Testis (tissue), 2 donors: ENCODE data around the gene RBMX.

ENCODE experiments used
- POLR2A ChIP-seq: fragments of 450-650 bp; IDR thresholded peaks from one replicate; pipeline ENCODE4 v1.6.1; 2017; ENCODE audit warnings: antibody characterized with exemption, mild to moderate bottlenecking, moderate library complexity
- TF ChIP-seq, protein P1 (sequence below), 3 experiments: fragments of 450-650 bp in 2 of 3; fragments of 200-600 bp in 1 of 3; sonication (generic) in 1 of 3; IDR thresholded peaks; one replicate each; pipeline ENCODE4 v1.5.1; 2016 to 2019; ENCODE audit warnings: antibody characterized with exemption in 3 of 3, mild to moderate bottlenecking in 2 of 3, moderate library complexity in 1 of 3

DNA sequence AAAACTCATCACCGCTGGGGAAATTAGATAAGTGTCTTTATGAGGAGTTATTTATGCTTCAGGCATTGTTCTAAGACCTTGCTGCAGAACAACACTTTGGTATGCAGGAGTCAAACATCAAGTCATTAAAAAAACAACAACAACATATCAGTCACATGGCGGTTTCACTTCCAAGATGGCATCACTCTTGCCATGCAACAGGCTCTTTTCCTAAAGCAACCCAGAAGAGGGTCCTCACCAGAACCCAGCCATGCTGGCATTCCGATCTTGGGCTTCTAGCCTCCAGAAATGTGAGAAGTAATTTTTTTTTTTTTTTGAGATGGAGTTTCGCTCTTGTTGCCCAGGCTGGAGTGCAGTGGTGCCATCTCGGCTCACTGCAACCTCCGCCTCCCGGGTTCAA is 8.7 kb upstream of the RBMX start:
- TF ChIP-seq, protein P1, sequence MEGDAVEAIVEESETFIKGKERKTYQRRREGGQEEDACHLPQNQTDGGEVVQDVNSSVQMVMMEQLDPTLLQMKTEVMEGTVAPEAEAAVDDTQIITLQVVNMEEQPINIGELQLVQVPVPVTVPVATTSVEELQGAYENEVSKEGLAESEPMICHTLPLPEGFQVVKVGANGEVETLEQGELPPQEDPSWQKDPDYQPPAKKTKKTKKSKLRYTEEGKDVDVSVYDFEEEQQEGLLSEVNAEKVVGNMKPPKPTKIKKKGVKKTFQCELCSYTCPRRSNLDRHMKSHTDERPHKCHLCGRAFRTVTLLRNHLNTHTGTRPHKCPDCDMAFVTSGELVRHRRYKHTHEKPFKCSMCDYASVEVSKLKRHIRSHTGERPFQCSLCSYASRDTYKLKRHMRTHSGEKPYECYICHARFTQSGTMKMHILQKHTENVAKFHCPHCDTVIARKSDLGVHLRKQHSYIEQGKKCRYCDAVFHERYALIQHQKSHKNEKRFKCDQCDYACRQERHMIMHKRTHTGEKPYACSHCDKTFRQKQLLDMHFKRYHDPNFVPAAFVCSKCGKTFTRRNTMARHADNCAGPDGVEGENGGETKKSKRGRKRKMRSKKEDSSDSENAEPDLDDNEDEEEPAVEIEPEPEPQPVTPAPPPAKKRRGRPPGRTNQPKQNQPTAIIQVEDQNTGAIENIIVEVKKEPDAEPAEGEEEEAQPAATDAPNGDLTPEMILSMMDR (IDR thresholded peaks at IDR 0.05), result no peak
- TF ChIP-seq POLR2A, result no peak
